ENCODE results near the gene PTGDR. TPM values are rescaled to one million over a fixed set of nuclear protein-coding genes. Genes with fewer than 3 reads are reported as not detected.
A peak's percentile ranks its signal among the peaks of the same experiment; 100 is the strongest.

PTGDR gene
- total RNA-seq, 2 experiments from 2014 or later, result 0.13 to 0.43 TPM

- DNase-seq (no peak), ATAC-seq (no peak)
- Mint-ChIP-seq H3K27ac (peak overlapping the region; percentile 81), H3K4me1 (ENCODE audit: low read depth) (peaks cover 40% of the 10 kb centered on the region), H3K36me3 (ENCODE audit: low read depth) (peaks cover 59% of the 10 kb centered on the region), H3K4me3 (peak overlapping the region; percentile 90), H3K27me3 (peaks cover 6% of the 10 kb centered on the region), H3K9me3 (peaks cover 11% of the 10 kb centered on the region)
- CTCF ChIA-PET, result interaction anchor here (1.0 to 2.8 kb wide), 6 partner anchors 9 to 95 kb away, joined by 3 to 9 read pairs (median 3); no protein-coding TSS in a partner anchor
- POLR2A ChIA-PET, result interaction anchor here (0.5 to 1.5 kb wide), 8 partner anchors 12 to 383 kb away, joined by 3 to 4 read pairs (median 3); no protein-coding TSS in a partner anchor
- no peak for TF ChIP-seq CTCF (IDR thresholded peaks at IDR 0.05)
- intact Hi-C loops (cut with micrococcal nuclease), result loop anchor here (5.0 kb wide), 1 partner anchor 34 kb away; no protein-coding TSS in a partner anchor
Measured at GRCh38 chr14:52318062-52318461, 50.6 kb downstream of the PTGDR start.

GRCh38 chr14:52318826-52319645 lies 51.5 kb downstream of the PTGDR start:
- Mint-ChIP-seq H3K4me3 (peak overlapping the region; percentile 55), H3K27me3 (no peaks in the 10 kb centered on the region), H3K36me3 (ENCODE audit: low read depth) (peaks cover 66% of the 10 kb centered on the region), H3K4me1 (ENCODE audit: low read depth) (peaks cover 38% of the 10 kb centered on the region), H3K9me3 (peaks cover 14% of the 10 kb centered on the region), H3K27ac (peak overlapping the region; percentile 67)
- TF ChIP-seq CTCF (IDR thresholded peaks at IDR 0.05), result no peak
- POLR2A ChIA-PET, result interaction anchor here (0.8 to 1.4 kb wide), 3 partner anchors 8 to 149 kb away, joined by 3 to 4 read pairs (median 3); no protein-coding TSS in a partner anchor
- intact Hi-C loops (cut with micrococcal nuclease), result loop anchor here (5.0 kb wide), 1 partner anchor 33 kb away; no protein-coding TSS in a partner anchor
- ATAC-seq (no peak), DNase-seq (peak; percentile 34)
- CTCF ChIA-PET, result interaction anchor here (0.7 to 2.8 kb wide), 6 partner anchors 8 to 31 kb away, joined by 3 to 9 read pairs (median 4); no protein-coding TSS in a partner anchor

GRCh38 chr14:52319919-52320318 lies 52.4 kb downstream of the PTGDR start:
- POLR2A ChIA-PET, result interaction anchor here (0.8 kb wide), 1 partner anchor 10 kb away, joined by 3 read pairs; no protein-coding TSS in a partner anchor
- intact Hi-C loops (cut with micrococcal nuclease), result loop anchor here (5.0 kb wide), 1 partner anchor 32 kb away; no protein-coding TSS in a partner anchor
- Mint-ChIP-seq H3K36me3 (ENCODE audit: low read depth) (peaks cover 67% of the 10 kb centered on the region), H3K4me3 (peak overlapping the region; percentile 5), H3K4me1 (ENCODE audit: low read depth) (peaks cover 46% of the 10 kb centered on the region), H3K27me3 (no peaks in the 10 kb centered on the region), H3K9me3 (peaks cover 14% of the 10 kb centered on the region), H3K27ac (peak overlapping the region; percentile 35)
- CTCF ChIA-PET, result interaction anchor here (1.0 to 2.1 kb wide), 5 partner anchors 9 to 194 kb away, joined by 3 to 8 read pairs (median 4); no protein-coding TSS in a partner anchor
- no peak for TF ChIP-seq CTCF (IDR thresholded peaks at IDR 0.05)
- no peak for DNase-seq
- ATAC-seq, result no peak

GRCh38 chr14:52325126-52325525 lies 57.6 kb downstream of the PTGDR start:
- H3K4me1 Mint-ChIP-seq (ENCODE audit: low read depth), result peaks cover 62% of the 10 kb centered on the region
- peaks cover 74% of the 10 kb centered on the region for H3K36me3 Mint-ChIP-seq (ENCODE audit: low read depth)
- ChIA-PET CTCF (interaction anchor here (0.7 to 1.3 kb wide), 5 partner anchors 17 to 141 kb away, joined by 3 read pairs; no protein-coding TSS in a partner anchor), POLR2A (interaction anchor here (1.3 to 2.3 kb wide), 5 partner anchors 9 to 76 kb away, joined by 3 to 8 read pairs (median 4); partner anchors contain the start of gene PTGER2)
- DNase-seq (peak; percentile 62), ATAC-seq (peak; percentile 89)
- intact Hi-C loops (cut with micrococcal nuclease), result loop anchor here (2.0 to 5.0 kb wide), 2 partner anchors 77 to 142 kb away; no protein-coding TSS in a partner anchor
- H3K27me3 Mint-ChIP-seq, result no peaks in the 10 kb centered on the region
- H3K27ac Mint-ChIP-seq, result peak overlapping the region; percentile 74
- H3K9me3 Mint-ChIP-seq, result peaks cover 14% of the 10 kb centered on the region
- peak overlapping the region; percentile 13 for H3K4me3 Mint-ChIP-seq
- TF ChIP-seq CTCF (IDR thresholded peaks at IDR 0.05), result no peak
